A172 (cell line): ENCODE results near the gene LGALS4. TPM values are rescaled to one million over a fixed set of nuclear protein-coding genes. Genes with fewer than 3 reads are reported as not detected.
A peak's percentile ranks its signal among the peaks of the same experiment; 100 is the strongest.
"Not testable (repeated sequence)": the region's sequence is repeated elsewhere in the genome, so short reads cannot be mapped to it uniquely, and the experiment has no call there.

ENCODE experiments used
- DNase-seq: peaks from one replicate; pipeline ENCODE4 v3.0.0-alpha.2; 2015; ENCODE audit warnings: low spot score
- total RNA-seq: library from RNA; depleted of rRNA; stranded (reverse); fragments of >200 nt; shearing (Covaris generic); gene quantifications from 2 replicates; pipeline ENCODE4 v1.2.3, GENCODE V29; 2014

LGALS4 gene
- total RNA-seq, 1 experiment from 2014 or later: not detected

DNA sequence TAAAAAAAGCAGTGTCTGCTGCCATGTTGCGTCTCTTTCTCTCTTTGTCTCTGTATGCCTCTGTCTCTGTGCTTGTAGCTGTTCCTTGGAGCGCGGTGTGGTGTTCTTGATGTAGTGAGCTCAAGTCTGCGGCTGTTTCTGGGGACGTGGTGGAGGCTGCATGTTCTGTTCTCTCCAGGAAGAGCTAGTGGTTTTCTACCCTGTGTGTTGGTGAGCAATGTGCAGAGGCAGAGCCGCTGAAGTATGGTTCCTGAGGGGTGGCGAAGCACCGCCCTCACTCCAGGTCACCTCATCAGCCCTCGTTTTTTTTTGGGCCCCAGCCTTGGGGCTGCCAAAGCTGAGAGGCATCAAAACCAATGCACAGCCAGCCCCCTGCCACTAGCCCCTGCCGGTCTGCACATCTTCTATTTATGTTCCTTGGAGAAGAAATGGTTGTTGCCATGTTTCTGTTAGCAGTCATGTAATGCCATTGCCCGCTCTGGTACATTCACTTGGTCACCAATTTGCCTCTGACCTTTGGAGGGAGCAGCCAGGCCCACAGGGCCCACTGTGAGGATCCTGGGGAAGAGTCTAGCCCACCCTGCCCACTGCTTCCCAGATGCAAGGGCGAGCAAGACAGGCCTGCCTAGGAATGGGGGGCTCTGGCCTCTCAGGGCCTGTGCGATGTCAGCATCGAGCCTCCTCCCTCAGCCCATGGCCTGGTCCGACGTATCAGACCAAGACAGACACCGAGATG lies 29.9 kb upstream of the LGALS4 start:
- DNase-seq: no peak

DNA sequence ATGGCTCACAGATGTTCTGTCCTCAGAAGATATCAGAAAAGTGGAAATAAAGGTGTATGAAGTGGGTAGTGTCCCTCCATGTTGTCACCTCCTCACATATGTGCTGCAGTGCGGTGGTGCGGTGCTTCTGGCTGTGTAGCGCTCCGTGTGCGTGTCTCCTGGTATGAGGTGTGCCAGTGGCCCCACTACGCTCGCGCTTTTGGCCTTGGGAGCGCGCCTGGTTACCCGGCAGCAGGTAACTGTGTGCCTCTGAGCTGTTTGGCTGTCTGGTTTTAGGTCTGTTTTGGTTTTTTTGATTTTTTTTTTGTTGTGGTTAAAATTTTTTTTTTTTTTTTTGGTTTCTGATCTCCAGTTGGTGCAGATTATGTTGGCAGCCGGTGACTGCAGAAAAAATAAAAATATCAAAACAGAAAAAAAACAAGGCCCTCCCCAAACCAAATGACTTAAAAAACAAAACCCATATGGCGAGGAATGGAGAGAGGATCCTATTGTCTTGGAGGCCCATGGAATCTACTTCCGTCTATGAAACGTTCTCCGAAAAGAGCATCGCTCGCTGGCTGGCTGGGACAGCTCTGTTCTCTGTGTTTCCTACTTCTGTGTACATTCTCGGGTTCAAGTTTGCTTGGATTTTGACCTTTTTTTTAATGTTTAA lies 29.2 kb upstream of the LGALS4 start:
- DNase-seq: no peak

DNA sequence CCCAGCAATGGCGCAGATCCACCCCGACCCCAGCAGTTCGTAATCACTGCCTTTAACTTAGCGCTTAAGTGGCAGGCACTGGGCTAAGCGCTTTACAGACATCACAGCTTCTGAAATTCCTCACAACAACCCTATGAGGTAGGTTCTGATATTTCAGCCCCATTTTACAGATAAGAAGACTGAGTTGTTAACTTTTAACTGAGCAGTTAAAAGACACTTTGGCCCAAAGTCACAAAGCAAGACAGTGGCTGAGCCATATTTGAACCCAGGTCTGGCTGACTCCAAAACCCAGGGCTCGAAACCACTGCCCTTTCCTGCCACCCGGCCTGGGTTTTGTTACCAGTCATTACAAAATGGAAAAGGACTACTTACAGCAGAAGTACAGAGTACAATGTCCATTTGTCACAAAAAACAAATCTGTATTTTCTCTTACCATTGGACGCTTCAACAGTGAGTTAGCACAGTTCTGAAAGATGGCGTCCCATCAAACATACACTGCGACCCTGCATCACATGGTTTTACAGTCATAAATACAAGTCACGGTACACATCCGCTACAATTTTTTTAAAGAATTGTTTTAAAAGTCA lies 28.5 kb upstream of the LGALS4 start:
- no peak for DNase-seq

DNA sequence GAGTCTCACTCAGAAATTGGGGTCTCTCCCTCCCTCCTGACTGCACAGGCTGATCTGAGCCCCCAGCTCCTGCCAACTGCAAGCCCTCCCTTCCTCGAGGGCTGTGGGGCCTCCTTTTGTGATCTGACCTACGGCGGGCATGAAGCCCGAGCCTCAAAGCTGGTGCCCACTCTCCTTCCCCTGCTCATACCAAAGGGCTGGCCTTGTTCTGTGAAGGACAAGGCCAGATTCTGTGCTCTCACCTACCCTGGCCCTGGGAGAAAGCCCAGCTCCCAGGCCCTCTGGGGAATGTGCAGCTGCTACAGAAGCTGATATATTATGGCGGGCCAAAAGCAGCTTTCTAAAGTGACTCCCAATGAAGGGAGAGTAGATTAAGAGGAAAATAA lies 27.8 kb upstream of the LGALS4 start:
- DNase-seq: no peak

DNA sequence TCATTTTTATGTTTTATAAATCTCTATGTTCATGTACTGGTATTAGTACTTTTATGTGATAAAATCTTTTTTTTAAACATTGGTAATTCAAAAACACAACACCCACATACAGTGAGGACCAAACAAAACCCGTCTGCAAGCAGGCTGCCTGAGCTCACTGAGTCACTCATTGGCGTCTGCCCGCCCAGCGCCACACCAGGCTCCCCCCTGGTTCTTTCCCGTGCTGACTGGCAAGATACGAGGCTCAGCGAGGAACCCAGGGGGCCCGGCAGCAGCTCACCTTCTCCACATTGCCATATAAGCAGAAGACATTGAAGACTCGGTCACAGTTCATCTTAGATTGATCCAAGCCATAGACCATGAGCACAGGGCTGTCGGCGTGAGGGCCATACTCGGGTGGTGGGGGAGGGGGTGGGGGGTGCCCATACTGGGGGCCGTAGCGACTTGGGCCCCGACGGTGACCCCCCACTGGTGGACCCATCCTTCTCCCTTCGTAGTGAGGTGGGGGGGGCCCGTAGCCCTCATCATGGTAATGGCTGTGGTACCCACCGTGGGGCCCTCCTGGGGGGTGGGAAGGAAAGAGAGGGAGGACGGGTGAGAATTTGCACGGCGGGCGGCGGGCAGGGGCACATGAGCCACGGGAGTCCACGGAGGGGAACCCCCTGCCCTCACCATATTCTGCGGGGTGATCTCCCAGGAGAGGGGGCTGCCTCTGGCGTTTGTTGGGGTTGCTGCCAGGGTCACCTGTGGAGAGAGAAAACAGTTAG lies 27.3 kb upstream of the LGALS4 start:
- peak; percentile 32 for DNase-seq

DNA sequence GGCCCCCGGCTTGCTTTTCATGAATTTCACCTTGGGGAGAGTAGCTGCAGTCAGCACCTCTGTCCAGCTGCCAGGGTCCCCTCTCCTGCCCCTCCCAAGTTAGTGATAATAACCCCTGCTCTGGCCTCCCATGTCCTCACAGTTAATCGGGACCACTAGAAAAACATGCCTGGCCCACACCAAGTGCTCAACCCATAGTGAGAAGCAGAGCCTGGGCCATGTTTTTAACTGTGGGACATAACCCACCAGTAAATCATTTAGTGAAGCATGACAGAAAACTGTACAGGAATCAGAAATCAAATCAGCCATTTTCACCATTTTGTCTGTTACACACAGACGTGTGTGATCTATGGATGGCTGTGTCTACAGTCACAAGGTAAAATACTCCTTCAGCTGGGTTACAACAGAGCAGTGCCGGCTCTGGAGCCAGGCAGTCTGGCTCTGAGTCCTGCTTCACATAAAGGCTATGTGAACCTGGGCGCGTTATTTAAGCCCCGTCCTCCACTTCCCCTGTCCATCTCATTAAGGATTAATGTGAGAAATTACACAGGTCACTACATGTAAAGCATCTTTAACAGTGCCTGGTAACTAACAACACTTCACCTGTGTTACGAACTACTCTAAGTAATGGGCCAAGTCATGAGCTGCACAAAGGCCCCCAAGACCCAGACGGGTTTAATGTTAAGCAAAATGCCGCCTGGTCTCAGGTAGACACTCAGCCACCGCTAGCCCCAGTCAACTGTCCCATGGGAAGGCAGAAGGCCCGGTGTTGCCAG lies 26.4 kb upstream of the LGALS4 start:
- DNase-seq: no peak

DNA sequence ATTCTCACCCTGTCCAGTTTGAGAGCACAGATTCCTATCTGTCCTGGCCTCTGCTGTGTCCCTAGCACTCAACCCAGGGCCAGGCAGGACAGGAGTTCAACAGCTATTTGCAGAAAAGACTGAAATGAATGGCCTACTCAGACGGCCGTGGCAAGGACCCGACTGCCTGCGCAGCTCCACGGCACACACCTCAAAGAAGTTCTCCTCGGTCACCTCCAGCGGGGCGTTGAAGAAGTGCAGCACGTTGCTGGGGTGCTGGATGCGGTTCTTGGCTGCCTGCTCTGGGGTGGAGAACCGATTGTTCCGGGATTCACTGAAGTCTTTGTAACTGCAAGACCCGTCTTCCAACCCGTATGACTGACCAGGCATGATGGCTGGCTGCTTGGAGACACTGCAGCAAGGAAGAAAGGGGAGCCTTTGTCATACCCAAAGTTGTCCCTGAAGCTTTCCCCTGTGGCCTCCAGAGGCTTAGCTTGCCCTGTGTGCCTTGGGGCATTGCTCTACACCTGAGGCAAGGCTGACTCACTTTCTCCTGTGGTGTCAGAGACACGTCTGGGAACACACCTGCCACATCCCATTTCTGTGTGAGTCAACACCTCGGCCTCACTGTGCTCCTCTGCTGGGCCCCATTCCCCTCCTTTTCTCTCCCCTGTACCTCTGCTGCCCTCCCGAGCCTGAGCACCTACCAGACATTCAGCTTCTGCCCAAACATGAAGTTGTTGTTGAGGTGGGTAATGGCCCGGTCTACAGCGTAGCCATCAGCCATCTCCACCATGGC lies 25.7 kb upstream of the LGALS4 start:
- DNase-seq: peak; percentile 40

DNA sequence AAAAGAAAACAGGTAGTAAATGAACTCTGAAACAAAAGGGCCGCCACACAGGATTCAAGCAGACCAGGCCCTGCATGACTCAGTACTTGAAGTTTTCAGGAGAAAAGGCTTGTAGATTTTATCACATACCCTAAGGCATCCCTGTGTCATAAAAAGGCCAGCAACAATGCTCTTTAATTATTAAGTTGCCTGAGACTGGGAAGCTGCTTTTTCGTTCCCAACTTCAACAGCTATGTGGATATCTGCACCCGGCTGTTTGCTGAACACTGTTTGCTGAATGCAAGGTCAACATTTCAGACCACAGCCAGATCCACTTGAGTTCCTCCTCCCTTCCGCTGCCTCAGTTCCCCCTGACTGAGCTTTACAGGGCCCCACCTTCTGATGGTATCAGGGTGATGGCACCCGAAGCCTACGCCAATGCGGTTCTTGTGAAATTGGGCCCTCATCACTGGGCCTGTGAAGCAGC lies 24.9 kb upstream of the LGALS4 start:
- peak; percentile 62 for DNase-seq

DNA sequence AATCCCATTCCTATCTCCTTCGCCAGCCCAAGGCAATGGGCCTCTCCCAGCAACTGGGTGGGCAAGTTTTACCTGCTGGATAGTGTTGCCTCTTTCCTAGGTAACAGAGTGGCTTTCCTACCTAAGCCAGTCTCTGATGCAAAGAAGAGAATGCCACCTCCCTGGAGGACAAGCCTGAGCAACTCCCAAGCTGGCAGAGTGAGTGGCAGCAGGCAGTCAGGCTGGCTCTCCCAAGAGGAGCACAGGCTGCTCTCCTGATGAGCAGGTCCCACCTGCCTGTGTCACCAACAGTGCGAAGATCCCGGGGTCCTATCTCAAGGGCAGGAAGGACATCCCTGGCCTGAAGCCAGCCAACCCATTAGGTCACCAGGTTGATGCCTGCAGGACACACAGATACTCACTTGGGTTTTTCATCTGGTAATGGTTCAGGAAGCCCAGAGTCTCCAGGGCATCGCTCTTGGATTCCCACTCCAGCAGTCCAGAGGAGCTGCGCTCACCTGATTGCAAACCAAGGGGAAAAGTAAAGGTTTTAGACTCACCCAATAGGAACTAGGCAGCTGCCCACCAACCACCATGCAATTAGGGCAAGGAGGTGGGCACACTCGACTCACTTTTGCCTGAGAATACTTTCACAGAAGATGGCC lies 24.4 kb upstream of the LGALS4 start:
- DNase-seq: no peak

DNA sequence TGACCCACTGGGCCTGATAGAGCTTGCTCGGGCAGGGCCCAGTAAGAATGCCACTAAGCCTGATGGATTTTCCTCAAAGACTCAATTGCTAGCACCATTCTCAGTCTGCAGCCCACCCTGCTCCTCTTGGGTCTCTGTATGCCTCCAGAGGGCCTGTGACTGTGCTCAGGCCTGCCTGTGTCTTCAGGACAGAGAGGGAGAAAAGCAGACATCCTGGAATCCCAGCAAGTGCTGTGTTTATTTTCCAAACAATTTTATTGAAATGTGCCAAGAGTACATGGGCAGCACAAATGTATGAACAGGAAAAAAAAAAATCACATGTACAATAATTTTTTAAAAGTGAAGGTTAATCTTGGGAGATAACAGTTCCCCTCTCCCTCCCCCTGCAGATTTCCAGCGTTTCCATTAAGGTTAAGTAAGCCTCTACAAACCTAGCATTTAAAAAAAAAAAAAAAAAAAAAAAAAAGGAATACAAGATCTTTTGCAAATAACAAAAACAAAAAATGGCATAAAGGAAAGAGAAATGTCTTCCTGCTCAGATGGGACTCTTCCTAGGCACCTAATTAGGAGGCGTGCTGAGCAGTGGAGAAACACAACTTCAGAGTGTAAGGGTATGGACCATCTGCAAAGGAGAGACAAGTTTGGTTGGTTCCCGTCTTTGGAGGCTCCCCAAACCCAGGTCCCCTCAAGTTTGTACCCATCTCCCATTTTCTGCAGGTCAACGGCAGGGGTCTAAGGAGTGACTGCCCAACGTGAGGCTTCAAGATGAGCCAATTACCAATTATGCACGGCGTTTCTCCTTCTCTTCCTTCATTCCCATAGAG lies 23.6 kb upstream of the LGALS4 start:
- DNase-seq: no peak

DNA sequence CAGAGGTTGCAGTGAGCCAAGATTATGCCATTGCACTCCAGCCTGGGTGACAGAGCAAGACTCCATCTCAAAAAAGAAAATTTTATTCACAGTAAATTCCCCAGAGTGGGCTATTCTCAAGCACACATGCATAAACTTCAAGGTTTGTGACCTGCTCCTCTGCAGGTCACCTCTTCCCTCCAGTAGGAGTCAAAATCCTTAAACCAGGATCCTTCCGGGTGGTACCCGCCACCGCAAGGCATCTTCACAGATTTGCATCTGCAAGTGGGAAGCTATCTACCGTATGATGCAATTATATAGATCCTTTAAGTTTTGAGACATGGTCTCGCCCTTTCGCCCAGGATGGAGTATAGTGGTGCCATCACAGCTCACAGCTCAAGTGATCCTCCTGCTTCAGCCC lies 21.8 kb upstream of the LGALS4 start:
- DNase-seq: no peak

DNA sequence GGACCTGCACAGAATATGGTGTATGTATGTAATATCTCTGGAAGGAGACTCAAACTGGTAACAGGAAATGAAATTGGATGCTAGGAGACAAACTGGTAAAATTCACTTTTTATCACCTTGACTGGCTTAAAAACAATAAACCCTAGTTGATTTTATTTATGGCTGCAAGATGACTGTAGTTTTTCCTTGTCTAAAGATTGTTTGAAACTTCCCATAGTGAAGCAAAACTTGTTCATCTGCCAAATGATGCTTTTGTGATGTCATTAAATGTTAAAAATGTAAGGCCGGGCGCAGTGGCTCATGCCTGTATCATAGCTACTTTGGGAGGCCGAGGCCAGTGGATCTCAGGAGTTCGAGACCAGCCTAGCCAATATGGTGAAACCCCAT lies 21.4 kb upstream of the LGALS4 start:
- DNase-seq: no peak

DNA sequence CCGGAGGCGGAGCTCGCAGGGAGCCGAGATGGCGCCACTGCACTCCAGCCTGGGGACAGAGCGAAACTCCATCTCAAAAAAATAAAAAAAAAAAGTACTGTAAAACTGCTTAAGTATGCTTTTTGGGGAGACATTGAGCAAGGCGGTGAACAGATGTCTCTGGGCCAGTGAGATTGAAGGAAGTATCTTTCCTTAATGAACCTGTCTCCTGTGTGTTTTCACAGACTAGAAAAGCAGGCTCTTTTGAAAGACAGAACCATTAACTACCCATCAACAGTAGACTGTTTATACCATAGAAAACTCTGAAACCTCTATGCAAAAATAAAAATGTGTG lies 20.3 kb upstream of the LGALS4 start:
- DNase-seq: no peak

DNA sequence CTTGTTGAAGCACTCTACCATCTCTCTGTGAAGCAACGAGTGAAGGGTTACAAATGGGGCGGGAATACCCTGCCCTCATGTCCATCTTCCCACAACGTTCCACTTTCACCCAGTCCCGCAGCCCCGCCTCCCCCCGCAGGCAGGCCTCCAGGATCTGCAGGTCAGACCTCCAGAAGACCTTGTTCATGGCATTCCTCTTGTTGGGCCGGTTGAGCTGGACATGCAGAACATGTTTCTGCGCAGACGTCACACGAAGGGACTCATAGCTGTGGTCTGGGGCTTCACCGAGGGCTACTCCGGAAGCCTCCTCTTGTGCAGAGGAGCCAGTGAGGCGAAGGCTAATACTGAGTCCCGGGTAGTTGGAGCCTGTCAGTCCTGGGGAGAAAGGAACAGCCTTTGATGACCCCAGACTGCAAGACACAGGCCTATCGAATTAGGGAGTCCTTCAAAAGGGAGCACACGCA lies 18.4 kb upstream of the LGALS4 start:
- DNase-seq: peak; percentile 94

DNA sequence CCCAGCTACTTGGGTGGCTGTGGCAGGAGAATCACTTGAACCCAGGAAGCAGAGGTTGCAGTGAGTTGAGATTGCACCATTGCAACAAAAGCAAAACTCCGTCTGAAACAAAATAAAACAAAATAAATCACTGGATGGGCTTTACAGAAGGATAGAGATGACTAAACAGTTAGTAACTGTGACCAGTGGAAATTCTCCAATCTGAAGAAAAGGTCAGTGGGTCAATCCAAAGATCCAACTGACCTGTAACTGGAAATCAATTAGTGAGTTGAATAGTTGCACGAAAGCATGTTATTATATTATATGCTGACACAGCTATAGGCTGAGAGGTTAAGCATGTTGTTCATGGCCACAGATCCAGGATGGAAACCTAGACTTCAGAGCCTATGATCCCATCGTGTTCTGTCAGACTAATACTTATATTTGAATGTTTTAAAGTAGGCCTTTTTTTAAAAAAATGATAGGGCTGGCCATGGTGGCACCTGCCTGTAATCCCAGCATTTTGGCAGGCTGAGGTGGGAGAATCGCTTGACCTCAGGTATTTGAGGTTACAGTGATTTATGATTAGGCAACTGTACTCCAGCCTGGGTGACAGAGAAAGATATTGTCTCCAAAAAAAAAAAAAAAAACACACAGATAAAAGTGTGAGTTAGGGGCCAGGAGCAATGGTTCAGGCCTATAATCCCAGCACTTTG lies 17.4 kb upstream of the LGALS4 start:
- peak; percentile 58 for DNase-seq

DNA sequence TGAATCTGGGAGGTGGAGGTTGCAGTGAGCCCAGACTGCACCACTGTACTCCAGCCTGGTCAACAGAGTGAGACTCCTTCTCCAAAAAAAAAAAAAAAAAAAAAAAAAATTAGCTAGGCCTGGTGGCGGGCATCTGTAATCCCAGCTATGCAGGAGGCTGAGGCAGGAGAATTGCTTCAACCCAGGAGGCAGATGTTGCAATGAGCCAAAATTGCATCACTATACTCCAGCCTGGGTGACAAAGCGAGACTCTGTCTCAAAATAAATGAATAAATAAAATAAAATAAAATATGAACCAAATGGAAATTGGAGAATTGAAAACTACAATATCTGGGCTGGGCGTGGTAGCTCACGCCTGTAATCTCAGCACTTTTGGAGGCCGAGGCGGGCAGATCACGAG lies 16.5 kb upstream of the LGALS4 start:
- not testable (repeated sequence) for DNase-seq

DNA sequence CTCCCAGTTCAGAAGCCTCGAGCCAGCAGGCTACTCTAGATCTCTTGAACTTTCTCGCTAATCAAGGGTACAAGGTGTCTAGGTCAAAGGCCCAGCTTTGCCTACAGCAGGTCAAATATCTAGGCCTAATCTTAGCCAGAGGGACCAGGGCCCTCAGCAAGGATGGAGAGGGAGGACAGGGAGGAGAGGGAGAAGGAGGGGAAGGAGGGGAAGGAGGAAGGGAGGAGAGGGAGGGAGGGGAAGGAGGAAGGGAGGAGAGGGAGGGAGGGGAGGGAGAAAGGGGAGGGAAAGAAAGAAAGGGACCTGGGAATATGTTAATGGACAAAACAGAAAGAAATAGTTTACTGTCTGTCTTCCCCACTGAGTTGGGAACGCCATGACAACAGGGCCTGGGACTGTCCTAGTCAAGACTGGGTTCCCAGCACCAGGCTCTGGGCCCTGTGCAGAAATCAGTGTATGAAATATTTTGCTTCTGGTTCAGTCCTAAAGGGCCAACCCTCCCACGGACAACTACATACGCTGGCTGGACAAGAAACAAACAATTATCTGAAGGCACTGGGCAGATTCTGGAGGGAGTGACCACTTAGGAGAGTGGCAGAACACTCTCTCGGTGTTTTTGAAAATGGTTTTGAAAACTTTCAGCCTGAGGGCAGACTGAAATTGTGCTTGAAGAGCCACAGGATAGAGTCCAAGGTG lies 14.3 kb upstream of the LGALS4 start:
- no peak for DNase-seq

DNA sequence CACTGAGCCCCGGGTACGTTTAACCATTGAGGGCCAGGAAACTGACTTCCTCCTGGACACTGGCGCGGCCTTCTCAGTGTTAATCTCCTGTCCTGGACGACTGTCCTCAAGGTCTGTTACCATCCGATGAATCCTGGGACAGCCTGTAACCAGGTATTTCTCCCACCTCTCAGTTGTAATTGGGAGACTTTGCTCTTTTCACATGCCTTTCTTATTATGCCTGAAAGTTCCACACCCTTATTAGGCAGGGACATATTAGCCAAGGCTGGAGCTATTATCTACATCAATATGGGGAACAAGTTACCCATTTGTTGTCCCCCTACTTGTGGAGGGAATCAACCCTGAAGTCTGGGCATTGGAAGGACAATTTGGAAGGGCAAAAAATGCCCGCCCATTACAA lies 13.2 kb upstream of the LGALS4 start:
- not testable (repeated sequence) for DNase-seq
